Spleen (tissue), 11 donors: Measurements from ENCODE around the gene FBN3. TPM values are rescaled to one million over a fixed set of nuclear protein-coding genes. Genes with fewer than 3 reads are reported as not detected.

Experiments used
- DNase-seq: peaks from one replicate; pipeline ENCODE4 v3.0.0-alpha.2; 2020
- H3K27ac ChIP-seq, 8 donors: fragments of 200-600 bp; sonication (generic) in 7 of 8; 1 replicate in 4 of 8; 2 replicates in 4 of 8; pipeline versions ENCODE4 v1.5.0 to v1.8.0; 2016 to 2021; ENCODE audit warnings: inconsistent platforms in 4 of 8, mild to moderate bottlenecking in 4 of 8, moderate library complexity in 1 of 8
- H3K27me3 ChIP-seq, 7 donors: fragments of 200-600 bp; sonication (generic) in 6 of 7; replicated peaks in 1 of 7; 1 replicate in 4 of 7; 2 replicates in 3 of 7; pipeline versions ENCODE4 v1.5.0 to v1.8.0; 2016 to 2021; ENCODE audit warnings: inconsistent platforms in 3 of 7, mild to moderate bottlenecking in 1 of 7
- H3K36me3 ChIP-seq, 6 donors: fragments of 200-600 bp; sonication (generic) in 5 of 6; 1 replicate in 4 of 6; 2 replicates in 2 of 6; pipeline versions ENCODE4 v1.5.0 to v1.8.0; 2016 to 2021; ENCODE audit warnings: inconsistent platforms in 2 of 6
- H3K4me1 ChIP-seq, 6 donors: fragments of 200-600 bp; sonication (generic) in 5 of 6; 1 replicate in 3 of 6; 2 replicates in 3 of 6; pipeline versions ENCODE4 v1.5.0 to v1.8.0; 2016 to 2021; ENCODE audit warnings: inconsistent platforms in 3 of 6
- H3K4me3 ChIP-seq, 8 donors: fragments of 200-600 bp; sonication (generic) in 7 of 8; 1 replicate in 4 of 8; 2 replicates in 4 of 8; pipeline versions ENCODE4 v1.5.0 to v1.8.0; 2016 to 2021; ENCODE audit warnings: inconsistent platforms in 4 of 8, mild to moderate bottlenecking in 4 of 8, moderate library complexity in 2 of 8
- H3K9me3 ChIP-seq, 8 donors: fragments of 200-600 bp; sonication (generic) in 7 of 8; 1 replicate in 4 of 8; 2 replicates in 4 of 8; pipeline versions ENCODE4 v1.5.0 to v1.8.0; 2016 to 2021; ENCODE audit warnings: inconsistent platforms in 4 of 8
- POLR2A ChIP-seq, 3 donors: fragments of 450-650 bp; IDR thresholded peaks; one replicate each; pipeline ENCODE4 v1.5.1; 2017; ENCODE audit warnings: antibody characterized with exemption in 3 of 3, mild to moderate bottlenecking in 1 of 3
- POLR2AphosphoS5 ChIP-seq, 3 donors: sonication (generic); formaldehyde crosslinking; IDR thresholded peaks; one replicate each; pipeline ENCODE4 v1.5.1; 2017; ENCODE audit warnings: antibody characterized with exemption in 3 of 3
- WGBS, 5 donors: extraction: QIAGEN DNeasy Blood & Tissue Kit in 3 of 5; methylation state at CpG; one replicate each; pipeline versions ENCODE4 v1.1.5 to v1.1.7; 2013 to 2018; 5-methylcytosine and 5-hydroxymethylcytosine counted together
- intact Hi-C: fragments of 100-400 bp; cut with DNase I; formaldehyde crosslinking; loops from one replicate; pipeline ENCODE4 v1.15.0; 2023; ENCODE audit warnings: low total_unique reads
- polyA plus RNA-seq, 3 donors: library from polyadenylated mRNA; stranded (reverse); fragments of 200-250 nt; gene quantifications; one replicate each; pipeline ENCODE4 v1.2.1, GENCODE V29; 2013
- total RNA-seq, 7 donors: library from RNA; depleted of rRNA in 3 of 7; stranded (reverse); fragments of >200 nt in 3 of 7; fragmentation: NEBNext Ultra II Directional in 4 of 7; extraction: Animal tissue kit (Norgen Biotek cat#: 25700) in 4 of 7; gene quantifications; one replicate each; pipeline versions ENCODE4 v1.1.0 to v1.2.1, GENCODE V29; 2016 to 2021
- TF ChIP-seq, protein P1 (sequence below), 11 experiments: fragments of 200-600 bp in 7 of 11; fragments of 450-650 bp in 4 of 11; sonication (generic) in 4 of 11; IDR thresholded peaks in 8 of 11; conservative IDR thresholded peaks in 3 of 11; 1 replicate in 7 of 11; 2 replicates in 4 of 11; pipeline versions ENCODE4 v1.4.0 to v1.8.0; 2016 to 2021; ENCODE audit warnings: antibody characterized with exemption in 11 of 11, inconsistent platforms in 4 of 11, mild to moderate bottlenecking in 1 of 11
- donor health status: healthy with polysubstance abuse.
- donor health status: DM: no; HTN: no; CAD: no; lungs with moderate emphysema.
- donor health status: DM: no; HTN: no; CAD: no.
- donor health status: Bipolar disorder and iron deficiency.
- donor health status: healthy.
- donor health status: DM: no; HTN: no; CAD: no.
- donor health status: DM: yes; HTN: yes; CAD: no.

Gene FBN3
- total and polyA plus RNA-seq, 10 donors: 0.02 TPM; not detected in 9

- Histone ChIP-seq H3K27ac (peak overlapping the region in 7 of 8 donors; percentile 61 to 93 (median 88)), H3K4me1 (peaks cover 34 to 57% (median 53%) of the 10 kb centered on the region in 6 donors), H3K36me3 (no peaks in the 10 kb centered on the region), H3K27me3 (no peaks in the 10 kb centered on the region), H3K4me3 (peak overlapping the region in 1 of 8 donors; percentile 11), H3K9me3 (no peaks in the 10 kb centered on the region)
- 45 to 57% (median 51%) methylated on average over 7 of the region's 7 CpGs for WGBS, 5 donors
- TF ChIP-seq POLR2AphosphoS5 (IDR thresholded peaks at IDR 0.05) (no peak), POLR2A (IDR thresholded peaks at IDR 0.05) (no peak)
- TF ChIP-seq, protein P1, sequence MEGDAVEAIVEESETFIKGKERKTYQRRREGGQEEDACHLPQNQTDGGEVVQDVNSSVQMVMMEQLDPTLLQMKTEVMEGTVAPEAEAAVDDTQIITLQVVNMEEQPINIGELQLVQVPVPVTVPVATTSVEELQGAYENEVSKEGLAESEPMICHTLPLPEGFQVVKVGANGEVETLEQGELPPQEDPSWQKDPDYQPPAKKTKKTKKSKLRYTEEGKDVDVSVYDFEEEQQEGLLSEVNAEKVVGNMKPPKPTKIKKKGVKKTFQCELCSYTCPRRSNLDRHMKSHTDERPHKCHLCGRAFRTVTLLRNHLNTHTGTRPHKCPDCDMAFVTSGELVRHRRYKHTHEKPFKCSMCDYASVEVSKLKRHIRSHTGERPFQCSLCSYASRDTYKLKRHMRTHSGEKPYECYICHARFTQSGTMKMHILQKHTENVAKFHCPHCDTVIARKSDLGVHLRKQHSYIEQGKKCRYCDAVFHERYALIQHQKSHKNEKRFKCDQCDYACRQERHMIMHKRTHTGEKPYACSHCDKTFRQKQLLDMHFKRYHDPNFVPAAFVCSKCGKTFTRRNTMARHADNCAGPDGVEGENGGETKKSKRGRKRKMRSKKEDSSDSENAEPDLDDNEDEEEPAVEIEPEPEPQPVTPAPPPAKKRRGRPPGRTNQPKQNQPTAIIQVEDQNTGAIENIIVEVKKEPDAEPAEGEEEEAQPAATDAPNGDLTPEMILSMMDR (IDR thresholded peaks at IDR 0.05 in 8 of 11, conservative IDR thresholded peaks at IDR 0.05 in 3 of 11): no peak
- no peak for DNase-seq
- intact Hi-C loops: no loop called here
These were observed 42.9 kb upstream of the FBN3 start for GRCh38 chr19:8192221-8192820.

- intact Hi-C loops: no loop called here
- TF ChIP-seq POLR2AphosphoS5 (IDR thresholded peaks at IDR 0.05): no peak
- TF ChIP-seq, protein P1 (IDR thresholded peaks at IDR 0.05 in 8 of 11, conservative IDR thresholded peaks at IDR 0.05 in 3 of 11): no peak
- TF ChIP-seq POLR2A (IDR thresholded peaks at IDR 0.05): no peak
- Histone ChIP-seq H3K9me3 (no peaks in the 10 kb centered on the region), H3K36me3 (no peaks in the 10 kb centered on the region), H3K4me1 (peaks cover 0 to 17% (median 10%) of the 10 kb centered on the region in 6 donors), H3K27me3 (no peaks in the 10 kb centered on the region), H3K27ac (no peak overlapping the region), H3K4me3 (no peak overlapping the region)
- DNase-seq: no peak
- WGBS, 5 donors: 82 to 97% (median 85%) methylated on average over 5 of the region's 5 CpGs
These were observed 36.1 kb upstream of the FBN3 start for GRCh38 chr19:8185343-8186068.

DNA sequence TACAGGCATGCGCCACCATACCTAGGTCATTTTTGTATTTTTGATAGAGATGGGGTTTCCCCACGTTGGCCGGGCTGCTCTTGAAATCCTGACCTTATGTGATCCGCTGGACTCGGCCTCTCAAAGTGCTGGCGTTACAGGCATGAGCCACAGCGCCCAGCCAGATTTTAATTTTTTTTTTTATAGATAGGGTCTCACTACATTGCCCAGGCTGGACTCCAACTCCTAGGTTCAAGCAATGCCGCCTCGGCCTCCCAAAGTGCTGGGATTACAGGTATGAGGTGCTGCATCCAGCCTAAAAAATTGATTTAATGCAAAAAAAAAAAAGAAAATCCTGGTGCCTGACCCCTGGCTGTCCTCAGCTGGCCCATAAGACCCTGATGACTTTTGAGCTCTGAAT, 34.9 kb upstream of the FBN3 start:
- Histone ChIP-seq H3K36me3 (no peaks in the 10 kb centered on the region), H3K4me1 (peaks cover 0 to 24% (median 11%) of the 10 kb centered on the region in 6 donors), H3K9me3 (no peaks in the 10 kb centered on the region), H3K27me3 (no peaks in the 10 kb centered on the region), H3K4me3 (no peak overlapping the region), H3K27ac (no peak overlapping the region)
- no peak for DNase-seq
- 77 to 89% (median 83%) methylated on average over 9 of the region's 9 CpGs for WGBS, 5 donors
- intact Hi-C loops: no loop called here
- TF ChIP-seq POLR2AphosphoS5 (IDR thresholded peaks at IDR 0.05) (no peak), POLR2A (IDR thresholded peaks at IDR 0.05) (no peak)
- TF ChIP-seq, protein P1 (IDR thresholded peaks at IDR 0.05 in 8 of 11, conservative IDR thresholded peaks at IDR 0.05 in 3 of 11): no peak

DNA sequence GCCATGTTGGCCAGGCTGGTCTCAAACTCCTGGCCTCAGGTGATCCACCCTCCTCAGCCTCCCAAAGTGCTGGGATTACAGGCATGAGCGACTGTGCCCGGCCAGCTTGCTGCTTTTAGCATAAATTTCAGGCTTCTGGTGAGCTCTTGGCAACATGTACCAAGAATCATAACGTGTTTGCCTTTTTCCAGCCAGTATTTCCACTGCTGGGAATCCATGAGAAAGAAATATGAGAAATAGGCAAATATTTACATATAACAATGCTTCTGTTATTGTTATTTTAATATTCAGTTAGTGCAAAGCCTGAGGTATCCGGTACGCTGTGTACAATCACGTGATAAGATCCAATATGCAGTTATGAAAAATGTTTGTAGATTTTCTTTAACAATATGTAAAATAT, 30.6 kb upstream of the FBN3 start:
- TF ChIP-seq, protein P1 (IDR thresholded peaks at IDR 0.05 in 8 of 11, conservative IDR thresholded peaks at IDR 0.05 in 3 of 11): no peak
- TF ChIP-seq POLR2A (IDR thresholded peaks at IDR 0.05): no peak
- no peak for TF ChIP-seq POLR2AphosphoS5 (IDR thresholded peaks at IDR 0.05)
- no peaks in the 10 kb centered on the region for H3K27me3 ChIP-seq
- no peak overlapping the region for H3K4me3 ChIP-seq
- no peaks in the 10 kb centered on the region for H3K36me3 ChIP-seq
- no peak for DNase-seq
- intact Hi-C loops: no loop called here
- no peaks in the 10 kb centered on the region for H3K9me3 ChIP-seq
- WGBS, 5 donors: 87 to 95% (median 90%) methylated on average over 6 of the region's 6 CpGs
- H3K27ac ChIP-seq: peak overlapping the region in 2 of 8 donors; percentile 82 to 85
- peaks cover 0 to 24% (median 11%) of the 10 kb centered on the region in 6 donors for H3K4me1 ChIP-seq
